OCI-LY3 (cell line): ENCODE results near the gene GJB1.

Experiments used
- EZH2phosphoT487 ChIP-seq: fragments of 200-600 bp; shearing (Covaris generic); IDR thresholded peaks from 2 replicates; pipeline ENCODE4 v1.6.1; 2018; ENCODE audit warnings: antibody characterized with exemption, mixed run types, low read depth
- TF ChIP-seq, protein P1 (sequence below): fragments of 200-600, 300-600 bp; sonication (generic); IDR thresholded peaks from 2 replicates; pipeline ENCODE4 v1.5.1; 2014; ENCODE audit warnings: antibody characterized with exemption, low read length, low read depth

DNA sequence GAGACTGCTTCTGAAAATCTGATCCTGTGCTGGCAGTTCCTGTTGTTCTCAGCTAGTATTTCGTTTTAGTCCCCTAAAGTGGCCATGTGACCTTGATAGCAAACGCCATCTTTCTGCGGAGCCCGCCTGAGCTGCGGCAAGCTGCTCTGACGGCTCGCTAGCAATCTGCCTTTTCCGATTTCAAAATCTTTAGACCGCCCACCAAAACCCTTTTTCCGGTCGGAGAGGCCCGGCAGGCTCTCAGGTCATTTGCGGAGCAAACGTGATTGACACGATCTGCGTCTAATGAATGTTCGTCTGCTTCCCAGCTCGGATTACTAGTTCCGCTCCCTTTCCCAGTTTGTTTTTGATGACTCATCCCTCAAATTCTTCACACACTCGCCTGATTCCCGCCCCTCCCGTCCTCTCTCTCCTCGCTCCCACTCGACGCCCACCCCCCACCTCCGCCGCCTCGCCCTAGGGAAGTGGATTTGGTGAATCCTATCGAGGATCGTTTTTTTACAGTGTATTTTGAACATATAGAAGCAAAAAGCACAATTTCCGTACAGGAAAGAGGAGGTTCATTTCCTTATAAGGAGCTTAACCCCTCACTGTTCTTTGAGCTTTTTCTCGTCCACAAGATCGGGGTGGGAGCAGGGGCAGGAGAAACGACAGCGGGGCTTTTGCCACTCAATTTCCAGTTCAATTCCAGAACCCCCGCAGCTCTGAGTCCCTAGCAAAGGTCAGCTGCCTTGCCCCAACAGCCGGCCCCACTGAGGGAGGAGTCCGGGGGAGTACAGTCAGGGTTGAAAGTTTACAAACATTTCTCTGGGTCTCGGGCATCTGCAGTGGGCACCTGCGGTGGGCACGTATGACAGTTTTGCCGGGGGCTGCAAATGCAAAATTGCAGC is 40.9 kb upstream of the GJB1 start:
- TF ChIP-seq, protein P1, sequence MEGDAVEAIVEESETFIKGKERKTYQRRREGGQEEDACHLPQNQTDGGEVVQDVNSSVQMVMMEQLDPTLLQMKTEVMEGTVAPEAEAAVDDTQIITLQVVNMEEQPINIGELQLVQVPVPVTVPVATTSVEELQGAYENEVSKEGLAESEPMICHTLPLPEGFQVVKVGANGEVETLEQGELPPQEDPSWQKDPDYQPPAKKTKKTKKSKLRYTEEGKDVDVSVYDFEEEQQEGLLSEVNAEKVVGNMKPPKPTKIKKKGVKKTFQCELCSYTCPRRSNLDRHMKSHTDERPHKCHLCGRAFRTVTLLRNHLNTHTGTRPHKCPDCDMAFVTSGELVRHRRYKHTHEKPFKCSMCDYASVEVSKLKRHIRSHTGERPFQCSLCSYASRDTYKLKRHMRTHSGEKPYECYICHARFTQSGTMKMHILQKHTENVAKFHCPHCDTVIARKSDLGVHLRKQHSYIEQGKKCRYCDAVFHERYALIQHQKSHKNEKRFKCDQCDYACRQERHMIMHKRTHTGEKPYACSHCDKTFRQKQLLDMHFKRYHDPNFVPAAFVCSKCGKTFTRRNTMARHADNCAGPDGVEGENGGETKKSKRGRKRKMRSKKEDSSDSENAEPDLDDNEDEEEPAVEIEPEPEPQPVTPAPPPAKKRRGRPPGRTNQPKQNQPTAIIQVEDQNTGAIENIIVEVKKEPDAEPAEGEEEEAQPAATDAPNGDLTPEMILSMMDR = no peak
- no peak for TF ChIP-seq EZH2phosphoT487
